ENCODE data around the gene TSPAN15.

- TF ChIP-seq POLR2A (IDR thresholded peaks at IDR 0.05) (no peak), CTCF (IDR thresholded peaks at IDR 0.05) (no peak), POLR2AphosphoS5 (IDR thresholded peaks at IDR 0.05) (no peak), EP300 (IDR thresholded peaks at IDR 0.05; ENCODE audit: low read depth) (no peak)
These were observed 36.2 kb upstream of the TSPAN15 start for GRCh38 chr10:69415049-69415448.
